Measurements from ENCODE around the gene SYT2. TPM values are rescaled to one million over a fixed set of nuclear protein-coding genes. Genes with fewer than 3 reads are reported as not detected.
"Not testable (repeated sequence)": the region's sequence is repeated elsewhere in the genome, so short reads cannot be mapped to it uniquely, and the experiment has no call there.

The SYT2 gene
- total RNA-seq, 1 donor from 2014 or later: 3.1 TPM

- Mint-ChIP-seq H3K36me3 (no peaks in the 10 kb centered on the region), H3K4me1 (peaks cover 48% of the 10 kb centered on the region), H3K4me3 (no peak overlapping the region), H3K27me3 (ENCODE audit: low read depth) (no peaks in the 10 kb centered on the region), H3K9me3 (no peaks in the 10 kb centered on the region), H3K27ac (peak overlapping the region; percentile 84)
- TF ChIP-seq CTCF (IDR thresholded peaks at IDR 0.05; ENCODE audit: unreplicated experiment): no peak
- DNase-seq (ENCODE audit: low spot score in 2 of 2, unreplicated experiment in 2 of 2): peak; percentile 42 to 65
Observed at GRCh38 chr1:202551683-202552082, 158.6 kb downstream of the SYT2 start.

GRCh38 chr1:202550088-202550487 lies 160.2 kb downstream of the SYT2 start:
- H3K27ac Mint-ChIP-seq: peak overlapping the region; percentile 50
- DNase-seq (ENCODE audit: low spot score in 2 of 2, unreplicated experiment in 2 of 2); H3K9me3 Mint-ChIP-seq; H3K4me3 Mint-ChIP-seq; H3K36me3 Mint-ChIP-seq; H3K27me3 Mint-ChIP-seq (ENCODE audit: low read depth): not testable (repeated sequence)
- peaks cover 59% of the 10 kb centered on the region for H3K4me1 Mint-ChIP-seq

- Mint-ChIP-seq H3K9me3 (no peaks in the 10 kb centered on the region), H3K4me3 (no peak overlapping the region), H3K36me3 (no peaks in the 10 kb centered on the region), H3K4me1 (peaks cover 46% of the 10 kb centered on the region), H3K27me3 (ENCODE audit: low read depth) (no peaks in the 10 kb centered on the region), H3K27ac (peak overlapping the region; percentile 90)
- no peak for TF ChIP-seq CTCF (IDR thresholded peaks at IDR 0.05; ENCODE audit: unreplicated experiment)
- no peak for DNase-seq (ENCODE audit: low spot score in 2 of 2, unreplicated experiment in 2 of 2)
Observed at GRCh38 chr1:202547215-202547614, 163.0 kb downstream of the SYT2 start.

GRCh38 chr1:202546796-202547195 lies 163.5 kb downstream of the SYT2 start:
- not testable (repeated sequence) for H3K36me3 Mint-ChIP-seq; DNase-seq (ENCODE audit: low spot score in 2 of 2, unreplicated experiment in 2 of 2); H3K27me3 Mint-ChIP-seq (ENCODE audit: low read depth); H3K9me3 Mint-ChIP-seq
- peak overlapping the region; percentile 90 for H3K27ac Mint-ChIP-seq
- H3K4me3 Mint-ChIP-seq: peak overlapping the region; percentile 20
- H3K4me1 Mint-ChIP-seq: peaks cover 44% of the 10 kb centered on the region

GRCh38 chr1:202546377-202546776 lies 163.9 kb downstream of the SYT2 start:
- H3K27me3 Mint-ChIP-seq (ENCODE audit: low read depth); DNase-seq (ENCODE audit: low spot score in 2 of 2, unreplicated experiment in 2 of 2); H3K36me3 Mint-ChIP-seq; H3K9me3 Mint-ChIP-seq: not testable (repeated sequence)
- H3K4me1 Mint-ChIP-seq: peaks cover 44% of the 10 kb centered on the region
- H3K27ac Mint-ChIP-seq: peak overlapping the region; percentile 90
- H3K4me3 Mint-ChIP-seq: peak overlapping the region; percentile 20

- not testable (repeated sequence) for DNase-seq (ENCODE audit: low spot score in 2 of 2, unreplicated experiment in 2 of 2); H3K27me3 Mint-ChIP-seq (ENCODE audit: low read depth); H3K9me3 Mint-ChIP-seq; H3K36me3 Mint-ChIP-seq
- H3K27ac Mint-ChIP-seq: peak overlapping the region; percentile 90
- H3K4me3 Mint-ChIP-seq: peak overlapping the region; percentile 18
- peaks cover 45% of the 10 kb centered on the region for H3K4me1 Mint-ChIP-seq
Observed at GRCh38 chr1:202545647-202546303, 164.5 kb downstream of the SYT2 start.

- H3K9me3 Mint-ChIP-seq; H3K27me3 Mint-ChIP-seq (ENCODE audit: low read depth); H3K36me3 Mint-ChIP-seq; DNase-seq (ENCODE audit: low spot score in 2 of 2, unreplicated experiment in 2 of 2): not testable (repeated sequence)
- peak overlapping the region; percentile 90 for H3K27ac Mint-ChIP-seq
- peaks cover 53% of the 10 kb centered on the region for H3K4me1 Mint-ChIP-seq
- H3K4me3 Mint-ChIP-seq: peak overlapping the region; percentile 18
Observed at GRCh38 chr1:202544766-202545449, 165.3 kb downstream of the SYT2 start.

GRCh38 chr1:202543537-202543936 lies 166.7 kb downstream of the SYT2 start:
- H3K9me3 Mint-ChIP-seq; H3K27me3 Mint-ChIP-seq (ENCODE audit: low read depth); DNase-seq (ENCODE audit: low spot score in 2 of 2, unreplicated experiment in 2 of 2); H3K36me3 Mint-ChIP-seq: not testable (repeated sequence)
- Mint-ChIP-seq H3K4me1 (peaks cover 66% of the 10 kb centered on the region), H3K27ac (peak overlapping the region; percentile 77), H3K4me3 (peak overlapping the region; percentile 50)

GRCh38 chr1:202542415-202542814 lies 167.8 kb downstream of the SYT2 start:
- H3K4me3 Mint-ChIP-seq: peak overlapping the region; percentile 75
- H3K4me1 Mint-ChIP-seq: peaks cover 69% of the 10 kb centered on the region
- DNase-seq (ENCODE audit: low spot score in 2 of 2, unreplicated experiment in 2 of 2); H3K9me3 Mint-ChIP-seq; H3K36me3 Mint-ChIP-seq; H3K27me3 Mint-ChIP-seq (ENCODE audit: low read depth): not testable (repeated sequence)
- peak overlapping the region; percentile 76 for H3K27ac Mint-ChIP-seq

- Mint-ChIP-seq H3K27ac (peak overlapping the region; percentile 98), H3K4me3 (peak overlapping the region; percentile 75)
Observed at GRCh38 chr1:202540858-202541257, 169.4 kb downstream of the SYT2 start.

More at GRCh38 chr1:202540858-202541257, 169.4 kb downstream of the SYT2 start:
- H3K36me3 Mint-ChIP-seq; H3K9me3 Mint-ChIP-seq; H3K27me3 Mint-ChIP-seq (ENCODE audit: low read depth); DNase-seq (ENCODE audit: low spot score in 2 of 2, unreplicated experiment in 2 of 2): not testable (repeated sequence)
- peaks cover 54% of the 10 kb centered on the region for H3K4me1 Mint-ChIP-seq
